ENCODE data around the gene TUBB2A. TPM values are rescaled to one million over a fixed set of nuclear protein-coding genes. Genes with fewer than 3 reads are reported as not detected.

Gene TUBB2A
- total RNA-seq, 1 experiment from 2014 or later: 49.9 TPM

DNA sequence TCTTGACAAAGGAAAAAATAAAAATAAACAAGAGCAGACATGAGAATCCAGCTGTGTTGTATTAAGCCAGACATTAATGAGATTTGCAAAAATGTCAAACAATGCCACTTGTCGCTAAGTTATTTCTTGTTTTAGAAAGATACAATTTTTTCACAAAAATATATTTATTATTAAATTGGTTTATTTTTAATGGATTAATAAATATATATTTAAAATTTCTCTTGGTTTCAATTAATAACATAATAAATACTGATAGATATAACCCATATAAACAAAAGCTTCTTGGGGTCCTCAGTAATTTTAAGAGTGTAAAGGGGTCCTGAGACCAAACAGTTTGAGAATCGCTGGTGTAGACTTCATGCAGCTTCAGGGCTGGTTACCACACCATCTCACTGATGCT is 44.0 kb upstream of the TUBB2A start (continued):
- TF ChIP-seq ZFX (IDR thresholded peaks at IDR 0.05) (no peak), EZH2 (IDR thresholded peaks at IDR 0.05) (no peak)

DNA sequence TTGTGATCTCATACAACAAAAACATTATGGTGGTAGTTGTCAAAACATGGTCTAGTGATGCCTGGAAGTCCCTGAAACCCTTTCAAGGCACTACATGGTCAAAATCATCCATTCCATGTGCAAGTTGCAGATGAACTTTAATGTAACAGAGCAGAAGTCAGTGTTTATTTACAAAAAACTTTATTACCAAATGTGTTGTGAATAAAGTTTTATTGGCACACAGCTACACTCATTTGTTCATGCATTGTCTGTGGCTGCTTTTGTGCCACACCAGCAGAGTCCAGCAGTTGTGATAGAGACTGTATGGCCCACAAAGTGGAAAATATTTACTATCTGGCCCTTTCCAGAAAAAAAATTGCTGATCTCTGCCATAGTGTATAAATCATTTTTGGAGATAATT is 43.3 kb upstream of the TUBB2A start:
- H4K20me1 ChIP-seq (ENCODE audit: insufficient read depth): no peaks in the 10 kb centered on the region
- ChIA-PET RAD21 (ENCODE audit: low non-redundant PET in 1 of 2, low total read pairs in 2 of 2, uncharacterized antibody in 2 of 2, unreplicated experiment in 2 of 2) (no interaction called here), POLR2A (no interaction called here), CTCF (no interaction called here)
- no peak overlapping the region for H3K27ac ChIP-seq (ENCODE audit: low read depth, low read length)
- H3K9me2 ChIP-seq (ENCODE audit: insufficient read depth): no peaks in the 10 kb centered on the region
- TF ChIP-seq JUND (IDR thresholded peaks at IDR 0.05) (no peak), EGR1 (IDR thresholded peaks at IDR 0.05; ENCODE audit: low read depth) (no peak), SRF (IDR thresholded peaks at IDR 0.05; ENCODE audit: low read depth) (no peak), RAD21 (IDR thresholded peaks at IDR 0.05; ENCODE audit: low read depth) (no peak), POLR2A (IDR thresholded peaks at IDR 0.05; ENCODE audit: borderline replicate concordance, extremely low read depth, insufficient read depth, insufficient read length) (no peak), SIN3A (IDR thresholded peaks at IDR 0.05; ENCODE audit: low read depth) (no peak), POLR2AphosphoS5 (IDR thresholded peaks at IDR 0.05; ENCODE audit: low read depth, low read length) (no peak), EZH2 (IDR thresholded peaks at IDR 0.05) (no peak), FOSL1 (IDR thresholded peaks at IDR 0.05; ENCODE audit: low read depth) (no peak), TCF7L2 (IDR thresholded peaks at IDR 0.05; ENCODE audit: borderline replicate concordance, extremely low read depth, insufficient read depth, insufficient read length) (no peak), ELF1 (IDR thresholded peaks at IDR 0.05; ENCODE audit: borderline replicate concordance, low read depth) (no peak), CBX3 (IDR thresholded peaks at IDR 0.05; ENCODE audit: low read depth) (no peak), ZFX (IDR thresholded peaks at IDR 0.05) (no peak)
- TF ChIP-seq, protein P1, sequence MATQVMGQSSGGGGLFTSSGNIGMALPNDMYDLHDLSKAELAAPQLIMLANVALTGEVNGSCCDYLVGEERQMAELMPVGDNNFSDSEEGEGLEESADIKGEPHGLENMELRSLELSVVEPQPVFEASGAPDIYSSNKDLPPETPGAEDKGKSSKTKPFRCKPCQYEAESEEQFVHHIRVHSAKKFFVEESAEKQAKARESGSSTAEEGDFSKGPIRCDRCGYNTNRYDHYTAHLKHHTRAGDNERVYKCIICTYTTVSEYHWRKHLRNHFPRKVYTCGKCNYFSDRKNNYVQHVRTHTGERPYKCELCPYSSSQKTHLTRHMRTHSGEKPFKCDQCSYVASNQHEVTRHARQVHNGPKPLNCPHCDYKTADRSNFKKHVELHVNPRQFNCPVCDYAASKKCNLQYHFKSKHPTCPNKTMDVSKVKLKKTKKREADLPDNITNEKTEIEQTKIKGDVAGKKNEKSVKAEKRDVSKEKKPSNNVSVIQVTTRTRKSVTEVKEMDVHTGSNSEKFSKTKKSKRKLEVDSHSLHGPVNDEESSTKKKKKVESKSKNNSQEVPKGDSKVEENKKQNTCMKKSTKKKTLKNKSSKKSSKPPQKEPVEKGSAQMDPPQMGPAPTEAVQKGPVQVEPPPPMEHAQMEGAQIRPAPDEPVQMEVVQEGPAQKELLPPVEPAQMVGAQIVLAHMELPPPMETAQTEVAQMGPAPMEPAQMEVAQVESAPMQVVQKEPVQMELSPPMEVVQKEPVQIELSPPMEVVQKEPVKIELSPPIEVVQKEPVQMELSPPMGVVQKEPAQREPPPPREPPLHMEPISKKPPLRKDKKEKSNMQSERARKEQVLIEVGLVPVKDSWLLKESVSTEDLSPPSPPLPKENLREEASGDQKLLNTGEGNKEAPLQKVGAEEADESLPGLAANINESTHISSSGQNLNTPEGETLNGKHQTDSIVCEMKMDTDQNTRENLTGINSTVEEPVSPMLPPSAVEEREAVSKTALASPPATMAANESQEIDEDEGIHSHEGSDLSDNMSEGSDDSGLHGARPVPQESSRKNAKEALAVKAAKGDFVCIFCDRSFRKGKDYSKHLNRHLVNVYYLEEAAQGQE (IDR thresholded peaks at IDR 0.05; ENCODE audit: low read depth): no peak
- TF ChIP-seq, protein P2, sequence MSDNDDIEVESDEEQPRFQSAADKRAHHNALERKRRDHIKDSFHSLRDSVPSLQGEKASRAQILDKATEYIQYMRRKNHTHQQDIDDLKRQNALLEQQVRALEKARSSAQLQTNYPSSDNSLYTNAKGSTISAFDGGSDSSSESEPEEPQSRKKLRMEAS (IDR thresholded peaks at IDR 0.05): no peak
- TF ChIP-seq, protein P3, sequence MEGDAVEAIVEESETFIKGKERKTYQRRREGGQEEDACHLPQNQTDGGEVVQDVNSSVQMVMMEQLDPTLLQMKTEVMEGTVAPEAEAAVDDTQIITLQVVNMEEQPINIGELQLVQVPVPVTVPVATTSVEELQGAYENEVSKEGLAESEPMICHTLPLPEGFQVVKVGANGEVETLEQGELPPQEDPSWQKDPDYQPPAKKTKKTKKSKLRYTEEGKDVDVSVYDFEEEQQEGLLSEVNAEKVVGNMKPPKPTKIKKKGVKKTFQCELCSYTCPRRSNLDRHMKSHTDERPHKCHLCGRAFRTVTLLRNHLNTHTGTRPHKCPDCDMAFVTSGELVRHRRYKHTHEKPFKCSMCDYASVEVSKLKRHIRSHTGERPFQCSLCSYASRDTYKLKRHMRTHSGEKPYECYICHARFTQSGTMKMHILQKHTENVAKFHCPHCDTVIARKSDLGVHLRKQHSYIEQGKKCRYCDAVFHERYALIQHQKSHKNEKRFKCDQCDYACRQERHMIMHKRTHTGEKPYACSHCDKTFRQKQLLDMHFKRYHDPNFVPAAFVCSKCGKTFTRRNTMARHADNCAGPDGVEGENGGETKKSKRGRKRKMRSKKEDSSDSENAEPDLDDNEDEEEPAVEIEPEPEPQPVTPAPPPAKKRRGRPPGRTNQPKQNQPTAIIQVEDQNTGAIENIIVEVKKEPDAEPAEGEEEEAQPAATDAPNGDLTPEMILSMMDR (IDR thresholded peaks at IDR 0.05 in 2 of 3, conservative IDR thresholded peaks at IDR 0.05 in 1 of 3; ENCODE audit: borderline replicate concordance in 1 of 3, insufficient read depth in 1 of 3, low read depth in 2 of 3, low read length in 2 of 3): no peak
- TF ChIP-seq, protein P4, sequence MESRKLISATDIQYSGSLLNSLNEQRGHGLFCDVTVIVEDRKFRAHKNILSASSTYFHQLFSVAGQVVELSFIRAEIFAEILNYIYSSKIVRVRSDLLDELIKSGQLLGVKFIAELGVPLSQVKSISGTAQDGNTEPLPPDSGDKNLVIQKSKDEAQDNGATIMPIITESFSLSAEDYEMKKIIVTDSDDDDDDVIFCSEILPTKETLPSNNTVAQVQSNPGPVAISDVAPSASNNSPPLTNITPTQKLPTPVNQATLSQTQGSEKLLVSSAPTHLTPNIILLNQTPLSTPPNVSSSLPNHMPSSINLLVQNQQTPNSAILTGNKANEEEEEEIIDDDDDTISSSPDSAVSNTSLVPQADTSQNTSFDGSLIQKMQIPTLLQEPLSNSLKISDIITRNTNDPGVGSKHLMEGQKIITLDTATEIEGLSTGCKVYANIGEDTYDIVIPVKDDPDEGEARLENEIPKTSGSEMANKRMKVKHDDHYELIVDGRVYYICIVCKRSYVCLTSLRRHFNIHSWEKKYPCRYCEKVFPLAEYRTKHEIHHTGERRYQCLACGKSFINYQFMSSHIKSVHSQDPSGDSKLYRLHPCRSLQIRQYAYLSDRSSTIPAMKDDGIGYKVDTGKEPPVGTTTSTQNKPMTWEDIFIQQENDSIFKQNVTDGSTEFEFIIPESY (IDR thresholded peaks at IDR 0.05; ENCODE audit: extremely low read depth, insufficient replicate concordance, low read length): no peak
- DNase-seq (ENCODE audit: low read depth, low spot score) (no peak), ATAC-seq (no peak)
- no TSS peak for BruUV-seq (replicated peaks)
- intact Hi-C loops (cut with micrococcal nuclease): no loop called here
- peaks cover 8 to 14% of the 10 kb centered on the region in 2 experiments; a peak in 3 of 4 replicates for H3K4me1 ChIP-seq (ENCODE audit: control insufficient read depth in 1 of 2, insufficient read depth in 2 of 2, low read length in 2 of 2)
- no peaks in the 10 kb centered on the region for H3K79me2 ChIP-seq (ENCODE audit: insufficient read depth, low read length)
- no peak overlapping the region for H3K4me3 ChIP-seq (replicated peaks in 1 of 2; ENCODE audit: low read depth in 1 of 2, low read length in 2 of 2)
- no peaks in the 10 kb centered on the region for H3K27me3 ChIP-seq (ENCODE audit: insufficient read depth, low read length)
- no peaks in the 10 kb centered on the region for H3K9me3 ChIP-seq (ENCODE audit: control insufficient read depth in 1 of 2, insufficient read depth in 1 of 2, low read depth in 1 of 2, low read length in 2 of 2)
- H2AFZ ChIP-seq (ENCODE audit: low read depth, low read length, poor library complexity, severe bottlenecking): no peak overlapping the region
- no peak overlapping the region for H3K4me2 ChIP-seq (ENCODE audit: low read length)
- H3K36me3 ChIP-seq (ENCODE audit: control insufficient read depth in 1 of 2, insufficient read depth in 2 of 2, low read length in 2 of 2): no peaks in the 10 kb centered on the region
- H3K9ac ChIP-seq (ENCODE audit: low read length): no peak overlapping the region
